Neural cell (in vitro differentiated cells): ENCODE results near the gene RABGAP1L.

Experiments
- EP300 ChIP-seq: fragments of 450-650 bp; conservative IDR thresholded peaks from 2 replicates; pipeline ENCODE4 v1.6.1; 2014; ENCODE audit warnings: antibody characterized with exemption, mild to moderate bottlenecking, moderate library complexity; ENCODE audit not compliant: poor library complexity, severe bottlenecking
- EZH2 ChIP-seq: fragments of 200-600, 300-800 bp; shearing (Covaris generic), sonication (generic); IDR thresholded peaks from 2 replicates; pipeline ENCODE4 v1.6.1; 2014; ENCODE audit warnings: antibody characterized with exemption, low read length, borderline replicate concordance, mild to moderate bottlenecking; ENCODE audit not compliant: insufficient read depth, poor library complexity, severe bottlenecking
- POLR2AphosphoS5 ChIP-seq: IDR thresholded peaks from 2 replicates; pipeline ENCODE4 v1.6.1; 2012
- RAD21 ChIP-seq: fragments of 450-650 bp; conservative IDR thresholded peaks from 2 replicates; pipeline ENCODE4 v1.6.1; 2014; ENCODE audit warnings: antibody characterized with exemption, mild to moderate bottlenecking, moderate library complexity
- SMC3 ChIP-seq: fragments of 450-650 bp; conservative IDR thresholded peaks from 2 replicates; pipeline ENCODE4 v1.6.1; 2014; ENCODE audit warnings: antibody characterized with exemption, mild to moderate bottlenecking, moderate library complexity; ENCODE audit not compliant: poor library complexity
- TF ChIP-seq, protein P1 (sequence below): fragments of 450-650 bp; IDR thresholded peaks from 2 replicates; pipeline ENCODE4 v1.5.1; 2014; ENCODE audit warnings: antibody characterized with exemption, mild to moderate bottlenecking, moderate library complexity; ENCODE audit not compliant: poor library complexity, severe bottlenecking
- TF ChIP-seq, protein P2 (sequence below): IDR thresholded peaks from 2 replicates; pipeline ENCODE4 v1.6.1; 2012; ENCODE audit warnings: borderline replicate concordance

DNA sequence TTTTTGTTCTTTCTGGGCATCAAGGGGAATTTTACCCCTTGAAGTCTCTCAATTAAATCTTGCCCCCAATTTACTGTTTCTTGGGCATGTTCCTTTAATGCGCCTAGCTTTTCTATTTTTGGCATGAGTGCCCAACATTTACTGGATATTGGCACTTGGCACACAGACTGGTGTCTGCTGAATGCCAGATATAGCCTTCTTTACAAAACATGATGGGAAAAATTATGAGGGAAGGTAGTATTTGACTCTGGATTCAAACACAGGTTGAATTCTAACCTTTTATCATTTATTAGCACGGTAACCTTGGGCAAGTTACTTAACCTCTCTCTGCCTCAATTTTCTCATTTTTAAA lies 200.1 kb downstream of the RABGAP1L start:
- TF ChIP-seq, protein P1, sequence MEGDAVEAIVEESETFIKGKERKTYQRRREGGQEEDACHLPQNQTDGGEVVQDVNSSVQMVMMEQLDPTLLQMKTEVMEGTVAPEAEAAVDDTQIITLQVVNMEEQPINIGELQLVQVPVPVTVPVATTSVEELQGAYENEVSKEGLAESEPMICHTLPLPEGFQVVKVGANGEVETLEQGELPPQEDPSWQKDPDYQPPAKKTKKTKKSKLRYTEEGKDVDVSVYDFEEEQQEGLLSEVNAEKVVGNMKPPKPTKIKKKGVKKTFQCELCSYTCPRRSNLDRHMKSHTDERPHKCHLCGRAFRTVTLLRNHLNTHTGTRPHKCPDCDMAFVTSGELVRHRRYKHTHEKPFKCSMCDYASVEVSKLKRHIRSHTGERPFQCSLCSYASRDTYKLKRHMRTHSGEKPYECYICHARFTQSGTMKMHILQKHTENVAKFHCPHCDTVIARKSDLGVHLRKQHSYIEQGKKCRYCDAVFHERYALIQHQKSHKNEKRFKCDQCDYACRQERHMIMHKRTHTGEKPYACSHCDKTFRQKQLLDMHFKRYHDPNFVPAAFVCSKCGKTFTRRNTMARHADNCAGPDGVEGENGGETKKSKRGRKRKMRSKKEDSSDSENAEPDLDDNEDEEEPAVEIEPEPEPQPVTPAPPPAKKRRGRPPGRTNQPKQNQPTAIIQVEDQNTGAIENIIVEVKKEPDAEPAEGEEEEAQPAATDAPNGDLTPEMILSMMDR = no peak
- TF ChIP-seq SMC3 (no peak), POLR2AphosphoS5 (no peak), EP300 (no peak), RAD21 (no peak), EZH2 (no peak)
- TF ChIP-seq, protein P2, sequence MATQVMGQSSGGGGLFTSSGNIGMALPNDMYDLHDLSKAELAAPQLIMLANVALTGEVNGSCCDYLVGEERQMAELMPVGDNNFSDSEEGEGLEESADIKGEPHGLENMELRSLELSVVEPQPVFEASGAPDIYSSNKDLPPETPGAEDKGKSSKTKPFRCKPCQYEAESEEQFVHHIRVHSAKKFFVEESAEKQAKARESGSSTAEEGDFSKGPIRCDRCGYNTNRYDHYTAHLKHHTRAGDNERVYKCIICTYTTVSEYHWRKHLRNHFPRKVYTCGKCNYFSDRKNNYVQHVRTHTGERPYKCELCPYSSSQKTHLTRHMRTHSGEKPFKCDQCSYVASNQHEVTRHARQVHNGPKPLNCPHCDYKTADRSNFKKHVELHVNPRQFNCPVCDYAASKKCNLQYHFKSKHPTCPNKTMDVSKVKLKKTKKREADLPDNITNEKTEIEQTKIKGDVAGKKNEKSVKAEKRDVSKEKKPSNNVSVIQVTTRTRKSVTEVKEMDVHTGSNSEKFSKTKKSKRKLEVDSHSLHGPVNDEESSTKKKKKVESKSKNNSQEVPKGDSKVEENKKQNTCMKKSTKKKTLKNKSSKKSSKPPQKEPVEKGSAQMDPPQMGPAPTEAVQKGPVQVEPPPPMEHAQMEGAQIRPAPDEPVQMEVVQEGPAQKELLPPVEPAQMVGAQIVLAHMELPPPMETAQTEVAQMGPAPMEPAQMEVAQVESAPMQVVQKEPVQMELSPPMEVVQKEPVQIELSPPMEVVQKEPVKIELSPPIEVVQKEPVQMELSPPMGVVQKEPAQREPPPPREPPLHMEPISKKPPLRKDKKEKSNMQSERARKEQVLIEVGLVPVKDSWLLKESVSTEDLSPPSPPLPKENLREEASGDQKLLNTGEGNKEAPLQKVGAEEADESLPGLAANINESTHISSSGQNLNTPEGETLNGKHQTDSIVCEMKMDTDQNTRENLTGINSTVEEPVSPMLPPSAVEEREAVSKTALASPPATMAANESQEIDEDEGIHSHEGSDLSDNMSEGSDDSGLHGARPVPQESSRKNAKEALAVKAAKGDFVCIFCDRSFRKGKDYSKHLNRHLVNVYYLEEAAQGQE = no peak
